B cell (primary cell): ENCODE results near the gene EPHA10. TPM values are rescaled to one million over a fixed set of nuclear protein-coding genes. Genes with fewer than 3 reads are reported as not detected.

Experiments used
- ATAC-seq: fragments of 200-7000 bp; cut with Tn5 transposase; one replicate; pipeline ENCODE4 v1.10.0; 2021; ENCODE audit warnings: low read depth, mild to moderate bottlenecking, moderate number of reproducible peaks, moderate library complexity
- CTCF ChIA-PET: fragments of 350-600 bp; sonication (Branson Sonifier 250); formaldehyde crosslinking; loops from one replicate; lab custom pipeline; 2021; ENCODE audit warnings: antibody characterized with exemption, inconsistent platforms; lab: Charles Lee
- POLR2A ChIA-PET: fragments of 350-600 bp; sonication (Branson Sonifier 250); formaldehyde crosslinking; loops from one replicate; lab custom pipeline; 2021; ENCODE audit warnings: antibody characterized with exemption; lab: Charles Lee
- DNase-seq: peaks from one replicate; pipeline ENCODE4 v3.0.0; 2013
- H2AFZ ChIP-seq: 2 replicates; pipeline ENCODE4 v1.6.1; 2012; ENCODE audit warnings: mild to moderate bottlenecking, low read depth, low read length; ENCODE audit not compliant: insufficient read depth, poor library complexity, severe bottlenecking
- H3K27ac ChIP-seq, 2 donors: 1 replicate in 1 of 2; 2 replicates in 1 of 2; pipeline ENCODE4 v1.5.1; 2012 to 2013; ENCODE audit warnings: low read length in 2 of 2, mild to moderate bottlenecking in 2 of 2, moderate library complexity in 1 of 2
- H3K27me3 ChIP-seq, 4 experiments: fragments of 200-600 bp in 1 of 4; sonication (generic) in 1 of 4; replicated peaks in 1 of 4; 1 replicate in 2 of 4; 2 replicates in 2 of 4; pipeline versions ENCODE4 v1.6.1 to v1.7.0; 2013 to 2016; ENCODE audit warnings: low read length in 3 of 4, mild to moderate bottlenecking in 2 of 4, mixed read lengths in 1 of 4, moderate library complexity in 1 of 4; ENCODE audit not compliant: insufficient read depth in 4 of 4, control insufficient read depth in 3 of 4; ENCODE audit errors: control extremely low read depth in 1 of 4
- H3K36me3 ChIP-seq, 2 experiments: replicated peaks in 1 of 2; 1 replicate in 1 of 2; 2 replicates in 1 of 2; pipeline versions ENCODE4 v1.6.1 to v1.7.1; 2013; ENCODE audit warnings: low read length in 1 of 2; ENCODE audit not compliant: insufficient read depth in 2 of 2, control insufficient read depth in 1 of 2; ENCODE audit errors: control extremely low read depth in 1 of 2, extremely low read depth in 1 of 2
- H3K4me1 ChIP-seq, 2 donors: fragments of 200-600 bp in 1 of 2; sonication (generic) in 1 of 2; 1 replicate in 1 of 2; 2 replicates in 1 of 2; pipeline versions ENCODE4 v1.5.1 to v1.6.1; 2013 to 2017; ENCODE audit warnings: low read length in 2 of 2; ENCODE audit not compliant: control insufficient read depth in 2 of 2, insufficient read depth in 2 of 2
- H3K4me2 ChIP-seq: replicated peaks from 2 replicates; pipeline ENCODE3; 2012; ENCODE audit warnings: mild to moderate bottlenecking, low read depth, low read length; ENCODE audit not compliant: poor library complexity, severe bottlenecking
- H3K4me3 ChIP-seq, 5 experiments: fragments of 200-600 bp in 1 of 5; sonication (generic) in 1 of 5; 1 replicate in 3 of 5; 2 replicates in 2 of 5; pipeline versions ENCODE4 v1.5.1 to v1.7.0; 2011 to 2016; ENCODE audit warnings: low read length in 4 of 5, mild to moderate bottlenecking in 4 of 5, low read depth in 2 of 5, control low read depth in 1 of 5, moderate library complexity in 1 of 5; ENCODE audit not compliant: insufficient read depth in 1 of 5; ENCODE audit errors: control extremely low read depth in 1 of 5, extremely low read depth in 1 of 5
- H3K79me2 ChIP-seq: fragments of 200-600 bp; sonication (generic); one replicate; pipeline ENCODE4 v1.6.0; 2016; ENCODE audit warnings: low read length; ENCODE audit not compliant: control insufficient read depth, insufficient read depth
- H3K9ac ChIP-seq: fragments of 200-600 bp; sonication (generic); 2 replicates; pipeline ENCODE4 v1.6.1; 2017; ENCODE audit warnings: mild to moderate bottlenecking, low read length, moderate library complexity
- H3K9me3 ChIP-seq, 3 donors: one replicate each; pipeline versions ENCODE4 v1.6.1 to v1.7.1; 2013; ENCODE audit warnings: low read length in 2 of 3; ENCODE audit not compliant: control insufficient read depth in 2 of 3, insufficient read depth in 1 of 3; ENCODE audit errors: control extremely low read depth in 1 of 3
- H4K20me1 ChIP-seq: 2 replicates; pipeline ENCODE4 v1.6.0; 2012; ENCODE audit warnings: mild to moderate bottlenecking, low read length; ENCODE audit not compliant: insufficient read depth, control insufficient read depth, poor library complexity, severe bottlenecking
- H3K27ac Mint-ChIP-seq: one replicate; pipeline ENCODE4 v1.8.0; 2021; ENCODE audit warnings: mixed read lengths
- H3K27me3 Mint-ChIP-seq: one replicate; pipeline ENCODE4 v1.8.0; 2021; ENCODE audit warnings: mixed read lengths
- H3K4me1 Mint-ChIP-seq: one replicate; pipeline ENCODE4 v1.8.0; 2021; ENCODE audit warnings: mixed read lengths
- H3K4me3 Mint-ChIP-seq: one replicate; pipeline ENCODE4 v1.8.0; 2021; ENCODE audit warnings: mixed read lengths
- H3K9me3 Mint-ChIP-seq: one replicate; pipeline ENCODE4 v1.8.0; 2022; ENCODE audit warnings: mixed read lengths; ENCODE audit not compliant: insufficient read depth
- EZH2 ChIP-seq: IDR thresholded peaks from 2 replicates; pipeline ENCODE4 v1.6.1; 2012; ENCODE audit warnings: borderline replicate concordance, low read depth, mild to moderate bottlenecking, moderate library complexity, low read length; ENCODE audit not compliant: insufficient read depth, poor library complexity, severe bottlenecking
- WGBS: methylation state at CpG from one replicate; pipeline ENCODE4 v1.1.5; 2013; ENCODE audit warnings: missing lambda C conversion rate; ENCODE audit not compliant: insufficient coverage; 5-methylcytosine and 5-hydroxymethylcytosine counted together
- intact Hi-C: fragments of 100-400 bp; cut with micrococcal nuclease; formaldehyde crosslinking; loops from one replicate; pipeline ENCODE4 v1.10.0; 2022
- polyA plus RNA-seq: library from polyadenylated mRNA; depleted of rRNA; stranded (reverse); fragments of >200 nt; gene quantifications from 2 replicates; pipeline ENCODE4 v1.2.3, GENCODE V29; 2012
- total RNA-seq, 2 donors: library from RNA; stranded (reverse); fragments of 120-200 nt in 1 of 2; gene quantifications; 1 replicate in 1 of 2; 2 replicates in 1 of 2; pipeline versions ENCODE4 v1.2.3 to v1.2.4, GENCODE V29; 2013 to 2022
- TF ChIP-seq, protein P1 (sequence below): fragments of 200-600 bp; IDR thresholded peaks from one replicate; pipeline ENCODE4 v1.8.0; 2022; ENCODE audit warnings: antibody characterized with exemption, mild to moderate bottlenecking

EPHA10 gene
- total and polyA plus RNA-seq, 2 donors (not counting 1 experiment from before 2014, with no cell fraction given): 0.39 to 0.94 TPM

- Histone ChIP-seq H2AFZ (no peak overlapping the region), H3K4me3 (no peak overlapping the region), H3K4me2 (no peak overlapping the region), H3K27me3 (no peaks in the 10 kb centered on the region), H3K36me3 (peaks cover 0 to 33% of the 10 kb centered on the region in 2 experiments), H3K27ac (no peak overlapping the region), H3K79me2 (peaks cover 29% of the 10 kb centered on the region), H4K20me1 (peaks cover 15% of the 10 kb centered on the region), H3K9me3 (no peaks in the 10 kb centered on the region), H3K9ac (no peak overlapping the region), H3K4me1 (peaks cover 14 to 31% of the 10 kb centered on the region in 2 donors)
- Mint-ChIP-seq H3K27ac (no peak overlapping the region), H3K4me1 (peaks cover 40% of the 10 kb centered on the region), H3K27me3 (no peaks in the 10 kb centered on the region), H3K4me3 (no peak overlapping the region), H3K9me3 (no peaks in the 10 kb centered on the region)
- no peak for DNase-seq
- TF ChIP-seq, protein P1, sequence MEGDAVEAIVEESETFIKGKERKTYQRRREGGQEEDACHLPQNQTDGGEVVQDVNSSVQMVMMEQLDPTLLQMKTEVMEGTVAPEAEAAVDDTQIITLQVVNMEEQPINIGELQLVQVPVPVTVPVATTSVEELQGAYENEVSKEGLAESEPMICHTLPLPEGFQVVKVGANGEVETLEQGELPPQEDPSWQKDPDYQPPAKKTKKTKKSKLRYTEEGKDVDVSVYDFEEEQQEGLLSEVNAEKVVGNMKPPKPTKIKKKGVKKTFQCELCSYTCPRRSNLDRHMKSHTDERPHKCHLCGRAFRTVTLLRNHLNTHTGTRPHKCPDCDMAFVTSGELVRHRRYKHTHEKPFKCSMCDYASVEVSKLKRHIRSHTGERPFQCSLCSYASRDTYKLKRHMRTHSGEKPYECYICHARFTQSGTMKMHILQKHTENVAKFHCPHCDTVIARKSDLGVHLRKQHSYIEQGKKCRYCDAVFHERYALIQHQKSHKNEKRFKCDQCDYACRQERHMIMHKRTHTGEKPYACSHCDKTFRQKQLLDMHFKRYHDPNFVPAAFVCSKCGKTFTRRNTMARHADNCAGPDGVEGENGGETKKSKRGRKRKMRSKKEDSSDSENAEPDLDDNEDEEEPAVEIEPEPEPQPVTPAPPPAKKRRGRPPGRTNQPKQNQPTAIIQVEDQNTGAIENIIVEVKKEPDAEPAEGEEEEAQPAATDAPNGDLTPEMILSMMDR: no peak
- TF ChIP-seq EZH2: no peak
- no peak for ATAC-seq
- WGBS: no CpG with 5 or more reads among the region's 2 CpGs
- intact Hi-C loops: loop anchor here (2.0 to 5.0 kb wide), 3 partner anchors 15 to 335 kb away; partner anchors contain the start of genes INPP5B and ZC3H12A
- POLR2A ChIA-PET: no interaction called here
- CTCF ChIA-PET: no interaction called here
These were observed 45.0 kb upstream of the EPHA10 start for GRCh38 chr1:37809942-37810341.
